ENCODE results near the gene MPIG6B. TPM values are rescaled to one million over a fixed set of nuclear protein-coding genes. Genes with fewer than 3 reads are reported as not detected.
A peak's percentile ranks its signal among the peaks of the same experiment; 100 is the strongest.

Gene MPIG6B
- total and polyA plus RNA-seq, 4 donors, result 0.08 to 10.7 (median 0.24) TPM

- TF ChIP-seq REST (IDR thresholded peaks at IDR 0.05), result no peak
- no peak for TF ChIP-seq GABPA (IDR thresholded peaks at IDR 0.05 in 1 of 2, conservative IDR thresholded peaks at IDR 0.05 in 1 of 2)
- no peak for TF ChIP-seq FOXA2 (IDR thresholded peaks at IDR 0.05)
- no peak for TF ChIP-seq JUND (IDR thresholded peaks at IDR 0.05)
- no peak for TF ChIP-seq MAX (IDR thresholded peaks at IDR 0.05)
- TF ChIP-seq, protein P1, sequence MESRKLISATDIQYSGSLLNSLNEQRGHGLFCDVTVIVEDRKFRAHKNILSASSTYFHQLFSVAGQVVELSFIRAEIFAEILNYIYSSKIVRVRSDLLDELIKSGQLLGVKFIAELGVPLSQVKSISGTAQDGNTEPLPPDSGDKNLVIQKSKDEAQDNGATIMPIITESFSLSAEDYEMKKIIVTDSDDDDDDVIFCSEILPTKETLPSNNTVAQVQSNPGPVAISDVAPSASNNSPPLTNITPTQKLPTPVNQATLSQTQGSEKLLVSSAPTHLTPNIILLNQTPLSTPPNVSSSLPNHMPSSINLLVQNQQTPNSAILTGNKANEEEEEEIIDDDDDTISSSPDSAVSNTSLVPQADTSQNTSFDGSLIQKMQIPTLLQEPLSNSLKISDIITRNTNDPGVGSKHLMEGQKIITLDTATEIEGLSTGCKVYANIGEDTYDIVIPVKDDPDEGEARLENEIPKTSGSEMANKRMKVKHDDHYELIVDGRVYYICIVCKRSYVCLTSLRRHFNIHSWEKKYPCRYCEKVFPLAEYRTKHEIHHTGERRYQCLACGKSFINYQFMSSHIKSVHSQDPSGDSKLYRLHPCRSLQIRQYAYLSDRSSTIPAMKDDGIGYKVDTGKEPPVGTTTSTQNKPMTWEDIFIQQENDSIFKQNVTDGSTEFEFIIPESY (IDR thresholded peaks at IDR 0.05), result no peak
- TF ChIP-seq NR2F2 (IDR thresholded peaks at IDR 0.05), result no peak
These were observed 2.6 kb downstream of the MPIG6B start (continued) for GRCh38 chr6:31725502-31726350.

DNA sequence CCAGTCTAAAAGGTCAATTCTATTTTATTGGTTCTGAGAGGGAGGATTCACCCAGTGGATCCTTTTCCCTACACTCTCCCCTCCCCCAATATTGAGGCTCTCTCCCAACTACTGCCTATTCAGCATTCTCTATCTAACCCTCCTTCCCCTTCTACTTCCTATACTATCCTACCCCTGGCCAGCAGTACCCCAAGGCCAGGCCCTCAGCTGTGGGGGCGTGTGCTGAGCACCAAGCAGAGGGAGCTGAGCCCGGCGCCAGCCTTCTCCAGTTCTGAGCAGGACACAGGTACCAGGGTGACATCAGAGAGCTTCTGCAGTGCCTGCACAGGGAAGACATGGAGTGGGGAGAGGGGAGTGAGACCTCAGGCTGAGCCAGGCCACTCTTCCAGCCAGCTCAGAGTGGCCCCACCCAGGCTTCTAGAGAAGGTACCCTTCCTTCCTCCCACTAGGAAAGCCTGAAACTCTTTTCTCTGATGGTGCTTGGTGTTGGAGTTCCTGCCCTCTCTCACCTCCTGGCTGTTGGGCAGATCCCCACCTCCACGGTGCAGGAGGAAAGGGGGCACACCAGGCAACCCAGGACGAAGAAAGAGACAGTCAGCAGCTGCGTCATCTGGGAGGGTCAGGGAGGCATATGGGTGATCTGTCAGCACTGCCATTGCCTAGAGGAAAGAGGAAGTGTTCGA, 4.0 kb downstream of the MPIG6B start:
- no peaks in the 10 kb centered on the region for H3K9me3 ChIP-seq (ENCODE audit: control insufficient read depth in 4 of 4, low read length in 3 of 4)
- DNase-seq (ENCODE audit: low spot score), result no peak
- H3K27ac ChIP-seq (ENCODE audit: low read depth in 1 of 2, low read length in 2 of 2), result peak overlapping the region; percentile 22 to 68
- no peak overlapping the region for H3K4me3 ChIP-seq (ENCODE audit: low read depth in 1 of 3, low read length in 3 of 3)
- TF ChIP-seq GABPA (IDR thresholded peaks at IDR 0.05 in 1 of 2, conservative IDR thresholded peaks at IDR 0.05 in 1 of 2) (no peak), EGR1 (IDR thresholded peaks at IDR 0.05; ENCODE audit: low read depth in 2 of 2) (no peak), FOXA2 (IDR thresholded peaks at IDR 0.05) (no peak), ATF3 (IDR thresholded peaks at IDR 0.05) (no peak), TAF1 (conservative IDR thresholded peaks at IDR 0.05) (no peak), SP1 (IDR thresholded peaks at IDR 0.05) (no peak), NR2F2 (IDR thresholded peaks at IDR 0.05) (no peak), MAX (IDR thresholded peaks at IDR 0.05) (no peak), REST (IDR thresholded peaks at IDR 0.05) (no peak), RXRA (IDR thresholded peaks at IDR 0.05) (no peak), FOXA1 (IDR thresholded peaks at IDR 0.05) (no peak), YY1 (IDR thresholded peaks at IDR 0.05) (no peak), HNF4G (IDR thresholded peaks at IDR 0.05) (no peak), RAD21 (IDR thresholded peaks at IDR 0.05) (no peak), JUND (IDR thresholded peaks at IDR 0.05) (no peak), HNF4A (conservative IDR thresholded peaks at IDR 0.05) (no peak)
- TF ChIP-seq, protein P1 (IDR thresholded peaks at IDR 0.05), result no peak
- TF ChIP-seq, protein P2, sequence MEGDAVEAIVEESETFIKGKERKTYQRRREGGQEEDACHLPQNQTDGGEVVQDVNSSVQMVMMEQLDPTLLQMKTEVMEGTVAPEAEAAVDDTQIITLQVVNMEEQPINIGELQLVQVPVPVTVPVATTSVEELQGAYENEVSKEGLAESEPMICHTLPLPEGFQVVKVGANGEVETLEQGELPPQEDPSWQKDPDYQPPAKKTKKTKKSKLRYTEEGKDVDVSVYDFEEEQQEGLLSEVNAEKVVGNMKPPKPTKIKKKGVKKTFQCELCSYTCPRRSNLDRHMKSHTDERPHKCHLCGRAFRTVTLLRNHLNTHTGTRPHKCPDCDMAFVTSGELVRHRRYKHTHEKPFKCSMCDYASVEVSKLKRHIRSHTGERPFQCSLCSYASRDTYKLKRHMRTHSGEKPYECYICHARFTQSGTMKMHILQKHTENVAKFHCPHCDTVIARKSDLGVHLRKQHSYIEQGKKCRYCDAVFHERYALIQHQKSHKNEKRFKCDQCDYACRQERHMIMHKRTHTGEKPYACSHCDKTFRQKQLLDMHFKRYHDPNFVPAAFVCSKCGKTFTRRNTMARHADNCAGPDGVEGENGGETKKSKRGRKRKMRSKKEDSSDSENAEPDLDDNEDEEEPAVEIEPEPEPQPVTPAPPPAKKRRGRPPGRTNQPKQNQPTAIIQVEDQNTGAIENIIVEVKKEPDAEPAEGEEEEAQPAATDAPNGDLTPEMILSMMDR (IDR thresholded peaks at IDR 0.05; ENCODE audit: low read depth, low read length, missing input control), result no peak
- H3K27me3 ChIP-seq (ENCODE audit: control insufficient read depth in 4 of 4, insufficient read depth in 4 of 4, low read length in 3 of 4), result no peaks in the 10 kb centered on the region
- no peak overlapping the region for H3K9ac ChIP-seq (ENCODE audit: low read depth in 1 of 2, low read length in 2 of 2)
- WGBS, result 81% methylated on average over 7 of the region's 7 CpGs
- H3K36me3 ChIP-seq (ENCODE audit: control insufficient read depth in 4 of 4, insufficient read depth in 3 of 4, low read depth in 1 of 4, low read length in 3 of 4), result peaks cover 4 to 19% (median 8%) of the 10 kb centered on the region in 4 donors
- peaks cover 3 to 21% (median 12%) of the 10 kb centered on the region in 4 donors for H3K4me1 ChIP-seq (ENCODE audit: control insufficient read depth in 4 of 4, insufficient read depth in 4 of 4, low read length in 3 of 4)
